SU-DHL-6 (cell line): Measurements from ENCODE around the gene GGA3.

Experiments
- H2AFZ ChIP-seq: fragments of 200-600 bp; sonication (generic); 2 replicates; pipeline ENCODE4 v1.6.1; 2014; ENCODE audit warnings: low read depth, mild to moderate bottlenecking, moderate library complexity, mixed read lengths, antibody characterized with exemption, low read length; ENCODE audit not compliant: severe bottlenecking
- H3F3A ChIP-seq: fragments of 200-600 bp; shearing (Covaris generic); 2 replicates; pipeline ENCODE4 v1.6.0; 2016; ENCODE audit warnings: antibody characterized with exemption, mild to moderate bottlenecking; ENCODE audit not compliant: insufficient read depth
- H3K27ac ChIP-seq: fragments of 200-600 bp; sonication (generic); 2 replicates; pipeline ENCODE4 v1.5.1; 2016; ENCODE audit warnings: low read depth, mild to moderate bottlenecking, low read length, moderate library complexity, mixed read lengths
- H3K27me3 ChIP-seq: fragments of 200-600 bp; sonication (generic), shearing (Covaris generic); 2 replicates; pipeline ENCODE4 v1.6.0; 2014; ENCODE audit warnings: mild to moderate bottlenecking, low read length
- H3K36me3 ChIP-seq: fragments of 200-600 bp; sonication (generic); 2 replicates; pipeline ENCODE4 v1.6.1; 2014; ENCODE audit warnings: mild to moderate bottlenecking, low read length, mixed read lengths
- H3K4me2 ChIP-seq: fragments of 300-600, 200-600 bp; shearing (Covaris generic), sonication (generic); 2 replicates; pipeline ENCODE4 v1.6.0; 2014; ENCODE audit warnings: low read length, low read depth, mild to moderate bottlenecking; ENCODE audit not compliant: poor library complexity, severe bottlenecking
- H3K4me3 ChIP-seq: fragments of 200-600 bp; sonication (generic); 2 replicates; pipeline ENCODE4 v1.5.1; 2014; ENCODE audit warnings: antibody characterized with exemption, low read length, mild to moderate bottlenecking, mixed read lengths; ENCODE audit not compliant: insufficient read depth, poor library complexity, severe bottlenecking
- H3K79me2 ChIP-seq: fragments of 200-600 bp; sonication (generic); 2 replicates; pipeline ENCODE4 v1.6.1; 2014; ENCODE audit warnings: mild to moderate bottlenecking, low read length, moderate library complexity; ENCODE audit not compliant: insufficient read depth
- H3K9ac ChIP-seq: fragments of 200-600 bp; sonication (generic); 2 replicates; pipeline ENCODE4 v1.7.0; 2014; ENCODE audit warnings: mild to moderate bottlenecking, low read length
- H3K9me2 ChIP-seq: fragments of 200-600 bp; sonication (generic); replicated peaks from 2 replicates; pipeline ENCODE4 v1.6.1; 2014; ENCODE audit warnings: low read length; ENCODE audit not compliant: insufficient read depth
- H3K9me3 ChIP-seq: fragments of 200-600 bp; sonication (generic); 2 replicates; pipeline ENCODE4 v1.6.1; 2014; ENCODE audit warnings: low read length, mixed read lengths; ENCODE audit not compliant: insufficient read depth
- H4K20me1 ChIP-seq: fragments of 200-600 bp; sonication (generic); 2 replicates; pipeline ENCODE4 v1.6.1; 2014; ENCODE audit warnings: low read depth, mild to moderate bottlenecking, antibody characterized with exemption, low read length, moderate library complexity, mixed read lengths
- EZH2phosphoT487 ChIP-seq: fragments of 200-600 bp; sonication (generic), shearing (Covaris generic); conservative IDR thresholded peaks from 2 replicates; pipeline ENCODE4 v1.6.1; 2018; ENCODE audit warnings: mild to moderate bottlenecking, antibody characterized with exemption, low read length, moderate library complexity, mixed read lengths
- TF ChIP-seq, protein P1 (sequence below): fragments of 200-600 bp; sonication (generic); IDR thresholded peaks from one replicate; pipeline ENCODE4 v1.5.1; 2017; ENCODE audit warnings: antibody characterized with exemption, mild to moderate bottlenecking, low read length, moderate library complexity; ENCODE audit not compliant: insufficient read depth, poor library complexity, severe bottlenecking

GGA3 gene, protein sequence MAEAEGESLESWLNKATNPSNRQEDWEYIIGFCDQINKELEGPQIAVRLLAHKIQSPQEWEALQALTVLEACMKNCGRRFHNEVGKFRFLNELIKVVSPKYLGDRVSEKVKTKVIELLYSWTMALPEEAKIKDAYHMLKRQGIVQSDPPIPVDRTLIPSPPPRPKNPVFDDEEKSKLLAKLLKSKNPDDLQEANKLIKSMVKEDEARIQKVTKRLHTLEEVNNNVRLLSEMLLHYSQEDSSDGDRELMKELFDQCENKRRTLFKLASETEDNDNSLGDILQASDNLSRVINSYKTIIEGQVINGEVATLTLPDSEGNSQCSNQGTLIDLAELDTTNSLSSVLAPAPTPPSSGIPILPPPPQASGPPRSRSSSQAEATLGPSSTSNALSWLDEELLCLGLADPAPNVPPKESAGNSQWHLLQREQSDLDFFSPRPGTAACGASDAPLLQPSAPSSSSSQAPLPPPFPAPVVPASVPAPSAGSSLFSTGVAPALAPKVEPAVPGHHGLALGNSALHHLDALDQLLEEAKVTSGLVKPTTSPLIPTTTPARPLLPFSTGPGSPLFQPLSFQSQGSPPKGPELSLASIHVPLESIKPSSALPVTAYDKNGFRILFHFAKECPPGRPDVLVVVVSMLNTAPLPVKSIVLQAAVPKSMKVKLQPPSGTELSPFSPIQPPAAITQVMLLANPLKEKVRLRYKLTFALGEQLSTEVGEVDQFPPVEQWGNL

DNA sequence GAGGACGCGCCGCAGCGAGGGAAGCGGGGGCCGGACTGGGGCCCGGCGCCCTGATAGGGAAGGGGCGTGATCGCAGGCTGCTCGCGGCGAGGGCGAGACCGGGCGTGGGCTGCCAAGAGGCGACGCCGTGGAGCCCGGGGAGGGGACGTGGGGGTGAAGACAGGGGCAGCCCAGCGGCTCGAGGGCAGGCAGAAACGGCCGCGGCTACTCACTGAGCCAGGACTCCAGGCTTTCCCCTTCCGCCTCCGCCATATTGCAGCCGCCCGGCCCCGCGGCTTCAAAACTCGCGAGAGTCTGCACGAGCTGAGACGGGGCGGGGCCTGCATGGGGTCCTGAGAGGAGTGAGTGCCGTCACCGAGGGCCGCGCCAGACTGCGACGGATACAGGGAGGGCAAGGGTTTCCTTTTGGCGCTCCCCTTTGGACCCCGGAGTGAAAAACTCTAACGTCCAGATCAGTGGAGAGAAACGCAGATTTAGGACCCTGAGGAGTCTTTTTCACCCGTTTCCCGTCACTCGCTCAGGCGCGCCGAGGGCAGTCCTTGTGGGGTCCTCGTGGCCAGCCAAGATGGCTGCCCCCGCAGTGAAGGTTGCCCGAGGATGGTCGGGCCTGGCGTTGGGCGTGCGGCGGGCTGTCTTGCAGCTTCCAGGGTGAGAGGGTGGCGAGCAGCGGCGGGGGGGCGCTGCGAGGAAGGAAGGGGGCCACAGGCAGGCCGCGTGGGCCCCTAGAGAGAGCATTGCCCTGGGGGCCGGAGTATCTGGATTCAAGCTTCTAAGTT, at the start of gene GGA3, which contains the start of gene MRPS7:
GGA3 (minus strand) TSS at position 271 of the 776 bp plus-strand sequence; CDS start at position 252, 19 bp downstream.
MRPS7 (plus strand) TSS at position 544 of the 776 bp plus-strand sequence; CDS start at position 566, 22 bp downstream.
- Histone ChIP-seq H3K4me2 (peak within 1 kb of the TSS; percentile 71), H3F3A (no peaks in the 10 kb centered on the region), H3K36me3 (no peaks in the 10 kb centered on the region), H3K79me2 (peaks cover 56% of the 10 kb centered on the region), H3K27ac (peak within 1 kb of the TSS; percentile 79), H3K9ac (peak within 1 kb of the TSS; percentile 83), H3K9me2 (no peaks in the 10 kb centered on the region), H2AFZ (peak within 1 kb of the TSS; percentile 64), H4K20me1 (no peaks in the 10 kb centered on the region), H3K27me3 (no peaks in the 10 kb centered on the region), H3K4me3 (peak within 1 kb of the TSS; percentile 56), H3K9me3 (no peaks in the 10 kb centered on the region)
- TF ChIP-seq, protein P1, sequence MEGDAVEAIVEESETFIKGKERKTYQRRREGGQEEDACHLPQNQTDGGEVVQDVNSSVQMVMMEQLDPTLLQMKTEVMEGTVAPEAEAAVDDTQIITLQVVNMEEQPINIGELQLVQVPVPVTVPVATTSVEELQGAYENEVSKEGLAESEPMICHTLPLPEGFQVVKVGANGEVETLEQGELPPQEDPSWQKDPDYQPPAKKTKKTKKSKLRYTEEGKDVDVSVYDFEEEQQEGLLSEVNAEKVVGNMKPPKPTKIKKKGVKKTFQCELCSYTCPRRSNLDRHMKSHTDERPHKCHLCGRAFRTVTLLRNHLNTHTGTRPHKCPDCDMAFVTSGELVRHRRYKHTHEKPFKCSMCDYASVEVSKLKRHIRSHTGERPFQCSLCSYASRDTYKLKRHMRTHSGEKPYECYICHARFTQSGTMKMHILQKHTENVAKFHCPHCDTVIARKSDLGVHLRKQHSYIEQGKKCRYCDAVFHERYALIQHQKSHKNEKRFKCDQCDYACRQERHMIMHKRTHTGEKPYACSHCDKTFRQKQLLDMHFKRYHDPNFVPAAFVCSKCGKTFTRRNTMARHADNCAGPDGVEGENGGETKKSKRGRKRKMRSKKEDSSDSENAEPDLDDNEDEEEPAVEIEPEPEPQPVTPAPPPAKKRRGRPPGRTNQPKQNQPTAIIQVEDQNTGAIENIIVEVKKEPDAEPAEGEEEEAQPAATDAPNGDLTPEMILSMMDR = no peak

DNA sequence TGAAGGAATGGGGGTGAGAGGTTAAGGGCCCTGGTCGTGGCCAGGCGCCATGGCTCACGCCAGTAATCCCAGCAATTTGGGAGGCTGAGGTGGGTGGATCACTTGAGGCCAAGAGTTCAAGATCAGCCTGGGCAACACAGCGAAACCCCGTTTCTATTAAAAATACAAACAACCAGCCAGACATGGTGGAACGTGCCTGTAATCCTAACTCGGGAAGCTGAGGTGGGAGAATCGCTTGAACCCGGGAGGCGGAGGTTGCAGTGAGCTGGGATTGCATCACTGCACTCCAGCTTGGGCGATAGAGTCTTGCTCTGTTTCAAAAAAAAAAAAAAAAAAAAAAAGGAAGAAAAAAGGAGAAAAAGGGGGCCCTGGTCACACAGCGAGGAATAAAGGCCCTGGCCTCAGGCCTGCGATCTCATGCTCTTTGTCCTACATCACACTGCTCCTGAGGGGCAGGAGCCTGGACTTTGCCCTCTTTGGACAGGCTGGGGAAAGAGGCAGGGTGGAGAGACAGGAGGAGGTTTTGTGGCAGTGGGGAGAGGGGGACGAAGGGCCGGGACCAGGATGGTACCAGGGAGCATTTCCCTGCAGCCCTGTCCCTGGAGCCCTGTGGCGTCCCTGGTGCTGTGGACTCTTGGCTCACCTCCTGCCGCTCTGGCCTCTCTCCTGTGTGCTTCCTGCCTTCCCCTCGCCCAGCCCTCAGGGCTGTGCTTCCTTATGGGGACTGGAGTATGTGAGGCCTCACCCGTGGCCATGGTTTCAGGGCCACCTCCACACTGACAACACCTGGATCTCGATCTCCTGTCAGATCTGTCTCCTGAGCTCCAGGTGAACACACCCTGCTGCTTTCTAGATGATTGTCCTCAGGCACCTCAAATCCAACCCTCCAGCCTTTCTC, 47.6 kb upstream of the GGA3 start:
- Histone ChIP-seq H3K27me3 (no peaks in the 10 kb centered on the region), H3F3A (0 out of 2 replicates have a peak, but pooled peaks cover 2% of the 10 kb centered on the region), H3K4me2 (no peak overlapping the region), H3K4me3 (no peak overlapping the region), H3K27ac (no peak overlapping the region), H3K79me2 (no peaks in the 10 kb centered on the region), H3K9ac (no peak overlapping the region), H2AFZ (no peak overlapping the region), H3K9me2 (no peaks in the 10 kb centered on the region), H3K9me3 (no peaks in the 10 kb centered on the region), H3K36me3 (no peaks in the 10 kb centered on the region), H4K20me1 (no peaks in the 10 kb centered on the region)
- no peak for TF ChIP-seq EZH2phosphoT487

DNA sequence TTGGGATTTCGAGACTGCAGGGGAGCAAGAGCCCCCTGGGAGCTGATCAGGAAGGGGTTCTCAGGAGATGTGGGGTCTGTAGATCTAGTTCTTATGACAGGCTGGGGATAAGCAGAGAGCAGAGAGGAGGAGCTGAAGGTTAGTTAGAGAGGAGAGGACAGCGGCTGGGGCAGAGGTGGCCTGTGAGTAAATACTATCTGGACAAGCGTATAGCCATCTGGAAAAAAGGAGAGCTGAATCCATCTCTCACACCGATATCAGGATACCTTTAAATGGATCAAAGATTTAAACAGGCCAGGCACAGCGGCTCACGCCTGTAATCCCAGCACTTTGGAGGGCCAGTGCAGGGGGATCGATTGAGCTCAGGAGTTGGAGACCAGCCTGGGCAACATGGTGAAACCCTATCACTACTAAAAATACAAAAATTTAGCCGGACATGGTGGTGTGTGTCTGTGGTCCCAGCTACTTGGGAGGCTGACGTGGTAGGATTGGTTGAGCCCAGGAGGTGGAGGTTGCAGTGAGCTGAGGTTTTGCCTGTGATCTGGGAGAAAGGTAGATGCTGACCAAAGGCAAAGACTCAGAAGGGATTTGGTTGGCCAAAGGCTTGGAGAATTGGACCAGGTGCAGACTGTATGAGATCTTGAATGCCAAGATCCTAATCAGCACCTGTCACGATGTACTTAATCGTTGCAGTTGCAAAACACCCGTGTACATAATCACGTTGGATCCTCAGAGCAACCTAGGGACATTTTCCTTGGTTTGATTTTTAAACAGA, 46.7 kb upstream of the GGA3 start:
- Histone ChIP-seq H3K4me3 (no peak overlapping the region), H4K20me1 (no peaks in the 10 kb centered on the region), H3K9ac (no peak overlapping the region), H3K27me3 (no peaks in the 10 kb centered on the region), H3K79me2 (no peaks in the 10 kb centered on the region), H3K36me3 (no peaks in the 10 kb centered on the region), H3K9me2 (no peaks in the 10 kb centered on the region), H3K9me3 (no peaks in the 10 kb centered on the region), H3K27ac (no peak overlapping the region), H3F3A (no peaks in the 10 kb centered on the region), H3K4me2 (no peak overlapping the region), H2AFZ (no peak overlapping the region)
- no peak for TF ChIP-seq EZH2phosphoT487
- TF ChIP-seq, protein P1 = no peak
